Endothelial cell (in vitro differentiated cells): ENCODE results near the gene ELF4. TPM values are rescaled to one million over a fixed set of nuclear protein-coding genes. Genes with fewer than 3 reads are reported as not detected.
A peak's percentile ranks its signal among the peaks of the same experiment; 100 is the strongest.

Experiments used
- DNase-seq: peaks from one replicate; pipeline ENCODE4 v3.0.0; 2021; ENCODE audit warnings: low spot score
- H3K27ac Mint-ChIP-seq: one replicate; pipeline ENCODE4 v1.8.0; 2021; ENCODE audit warnings: mixed read lengths, inconsistent platforms; ENCODE audit not compliant: unreplicated experiment
- H3K27me3 Mint-ChIP-seq: one replicate; pipeline ENCODE4 v1.8.0; 2021; ENCODE audit warnings: mild to moderate bottlenecking, moderate library complexity, mixed read lengths, inconsistent platforms; ENCODE audit not compliant: unreplicated experiment
- H3K36me3 Mint-ChIP-seq: one replicate; pipeline ENCODE4 v1.8.0; 2021; ENCODE audit warnings: mild to moderate bottlenecking, low read depth, mixed read lengths, inconsistent platforms; ENCODE audit not compliant: unreplicated experiment
- H3K4me1 Mint-ChIP-seq: one replicate; pipeline ENCODE4 v1.8.0; 2021; ENCODE audit warnings: mild to moderate bottlenecking, mixed read lengths, inconsistent platforms; ENCODE audit not compliant: unreplicated experiment
- H3K4me3 Mint-ChIP-seq: one replicate; pipeline ENCODE4 v1.8.0; 2021; ENCODE audit warnings: mild to moderate bottlenecking, mixed read lengths, inconsistent platforms; ENCODE audit not compliant: unreplicated experiment
- H3K9me3 Mint-ChIP-seq: one replicate; pipeline ENCODE4 v1.8.0; 2021; ENCODE audit warnings: mixed read lengths, inconsistent platforms; ENCODE audit not compliant: unreplicated experiment
- CTCF ChIP-seq: fragments of 200-600 bp; sonication (generic); IDR thresholded peaks from one replicate; pipeline ENCODE4 v1.5.0; 2021; ENCODE audit warnings: antibody characterized with exemption; ENCODE audit not compliant: unreplicated experiment
- total RNA-seq: library from RNA; stranded (reverse); fragmentation: NEBNext Ultra II Directional; extraction: Animal tissue kit (Norgen Biotek cat#: 25700); gene quantifications from one replicate; pipeline ENCODE4 v1.2.1, GENCODE V29; 2021; ENCODE audit not compliant: unreplicated experiment

Gene ELF4
- total RNA-seq, 1 donor from 2014 or later: 23.6 TPM

- Mint-ChIP-seq H3K9me3 (no peaks in the 10 kb centered on the region), H3K27ac (peak overlapping the region; percentile 72), H3K27me3 (peaks cover 6% of the 10 kb centered on the region), H3K4me3 (peak overlapping the region; percentile 42), H3K36me3 (no peaks in the 10 kb centered on the region), H3K4me1 (peaks cover 29% of the 10 kb centered on the region)
- no peak for TF ChIP-seq CTCF
- no peak for DNase-seq
Observed at GRCh38 chrX:130090364-130090763, 19.9 kb downstream of the ELF4 start.

GRCh38 chrX:130086447-130087206, 23.7 kb downstream of the ELF4 start:
- no peak for DNase-seq
- H3K36me3 Mint-ChIP-seq: no peaks in the 10 kb centered on the region
- TF ChIP-seq CTCF: no peak
- no peaks in the 10 kb centered on the region for H3K9me3 Mint-ChIP-seq
- H3K4me1 Mint-ChIP-seq: peaks cover 32% of the 10 kb centered on the region
- H3K27ac Mint-ChIP-seq: peak overlapping the region; percentile 97
- peaks cover 3% of the 10 kb centered on the region for H3K27me3 Mint-ChIP-seq
- no peak overlapping the region for H3K4me3 Mint-ChIP-seq

- H3K27me3 Mint-ChIP-seq: peaks cover 2% of the 10 kb centered on the region
- no peak overlapping the region for H3K4me3 Mint-ChIP-seq
- DNase-seq: peak; percentile 34
- no peak for TF ChIP-seq CTCF
- H3K9me3 Mint-ChIP-seq: no peaks in the 10 kb centered on the region
- H3K27ac Mint-ChIP-seq: peak overlapping the region; percentile 97
- H3K36me3 Mint-ChIP-seq: no peaks in the 10 kb centered on the region
- peaks cover 31% of the 10 kb centered on the region for H3K4me1 Mint-ChIP-seq
Observed at GRCh38 chrX:130085551-130086446, 24.5 kb downstream of the ELF4 start.

GRCh38 chrX:130084631-130085237, 25.6 kb downstream of the ELF4 start:
- DNase-seq: no peak
- no peak for TF ChIP-seq CTCF
- Mint-ChIP-seq H3K4me3 (no peak overlapping the region), H3K4me1 (peaks cover 27% of the 10 kb centered on the region), H3K9me3 (no peaks in the 10 kb centered on the region), H3K27ac (peak overlapping the region; percentile 97), H3K36me3 (peaks cover under 1% of the 10 kb centered on the region), H3K27me3 (no peaks in the 10 kb centered on the region)
